GM23338 (cell line): Measurements from ENCODE around the gene PHKG1. TPM values are rescaled to one million over a fixed set of nuclear protein-coding genes. Genes with fewer than 3 reads are reported as not detected.

Source experiments
- ATAC-seq: fragments of 200-7000 bp; cut with Tn5 transposase; 3 replicates; pipeline ENCODE4 v1.9.1; 2020
- DNase-seq: peaks from one replicate; pipeline ENCODE4 v3.0.0-alpha.2; 2015; ENCODE audit warnings: low spot score
- H2AFZ ChIP-seq: fragments of 200-600 bp; sonication (generic); 2 replicates; pipeline ENCODE4 v1.8.0; 2016; ENCODE audit warnings: antibody characterized with exemption, mild to moderate bottlenecking, moderate library complexity
- H3F3A ChIP-seq: fragments of 200-600 bp; sonication (generic); replicated peaks from 2 replicates; pipeline ENCODE4 v1.8.0; 2017; ENCODE audit warnings: antibody characterized with exemption, mixed run types, low read depth
- H3K27ac ChIP-seq: fragments of 200-600 bp; sonication (generic); 2 replicates; pipeline ENCODE4 v1.6.1; 2016; ENCODE audit warnings: low read depth
- H3K27me3 ChIP-seq: fragments of 200-600 bp; sonication (generic); 2 replicates; pipeline ENCODE4 v1.8.0; 2016; ENCODE audit warnings: mild to moderate bottlenecking, mixed run types, moderate library complexity; ENCODE audit not compliant: insufficient read depth
- H3K36me3 ChIP-seq: fragments of 200-600 bp; sonication (generic); 2 replicates; pipeline ENCODE4 v1.8.0; 2016; ENCODE audit warnings: mild to moderate bottlenecking; ENCODE audit not compliant: insufficient read depth
- H3K4me1 ChIP-seq: fragments of 200-600 bp; sonication (generic); 2 replicates; pipeline ENCODE4 v1.8.0; 2016; ENCODE audit warnings: mild to moderate bottlenecking, moderate library complexity; ENCODE audit not compliant: insufficient read depth
- H3K4me2 ChIP-seq: fragments of 200-600 bp; sonication (generic); 2 replicates; pipeline ENCODE4 v1.7.1; 2017; ENCODE audit warnings: mixed run types
- H3K4me3 ChIP-seq: fragments of 200-600 bp; sonication (generic); 2 replicates; pipeline ENCODE4 v1.6.1; 2016; ENCODE audit warnings: mixed run types
- H3K79me2 ChIP-seq: fragments of 200-600 bp; sonication (generic); replicated peaks from 2 replicates; pipeline ENCODE4 v1.8.0; 2017; ENCODE audit warnings: mild to moderate bottlenecking; ENCODE audit not compliant: insufficient read depth
- H3K9me2 ChIP-seq: fragments of 200-600 bp; sonication (generic); 2 replicates; pipeline ENCODE4 v1.8.0; 2017; ENCODE audit not compliant: insufficient read depth
- H4K20me1 ChIP-seq: fragments of 200-600 bp; sonication (generic); replicated peaks from 2 replicates; pipeline ENCODE4 v1.8.0; 2017; ENCODE audit warnings: mild to moderate bottlenecking; ENCODE audit not compliant: insufficient read depth
- H3K27ac Mint-ChIP-seq: 2 replicates; pipeline ENCODE4 v1.8.0; 2020; ENCODE audit warnings: inconsistent platforms, mild to moderate bottlenecking, moderate library complexity, mixed read lengths
- H3K27me3 Mint-ChIP-seq: 3 replicates; pipeline ENCODE4 v1.8.0; 2022; ENCODE audit warnings: low read depth, mild to moderate bottlenecking, moderate library complexity, mixed read lengths, inconsistent platforms; ENCODE audit not compliant: insufficient read depth, poor library complexity
- H3K36me3 Mint-ChIP-seq: 3 replicates; pipeline ENCODE4 v1.8.0; 2021; ENCODE audit warnings: low read depth, mild to moderate bottlenecking, inconsistent platforms, moderate library complexity, mixed read lengths
- H3K4me1 Mint-ChIP-seq: 3 replicates; pipeline ENCODE4 v1.8.0; 2020; ENCODE audit warnings: mild to moderate bottlenecking, inconsistent platforms, mixed read lengths
- H3K4me3 Mint-ChIP-seq: 3 replicates; pipeline ENCODE4 v1.8.0; 2021; ENCODE audit warnings: moderate library complexity, mild to moderate bottlenecking, inconsistent platforms, mixed read lengths
- H3K9me3 Mint-ChIP-seq: 3 replicates; pipeline ENCODE4 v1.8.0; 2020; ENCODE audit warnings: moderate library complexity, mild to moderate bottlenecking, inconsistent platforms, mixed read lengths
- CREB1 ChIP-seq: fragments of 250-450 bp; sonication (Bioruptor Pico); IDR thresholded peaks from 2 replicates; pipeline ENCODE4 v1.5.0; 2020; ENCODE audit warnings: low read depth, mild to moderate bottlenecking, moderate library complexity
- EZH2 ChIP-seq: fragments of 200-600 bp; sonication (generic); IDR thresholded peaks from one replicate; pipeline ENCODE4 v1.8.0; 2017; ENCODE audit warnings: antibody characterized with exemption, mild to moderate bottlenecking, low read depth; ENCODE audit not compliant: unreplicated experiment
- EZH2phosphoT487 ChIP-seq: fragments of 200-600 bp; sonication (generic); IDR thresholded peaks from one replicate; pipeline ENCODE4 v1.8.1; 2018; ENCODE audit warnings: antibody characterized with exemption; ENCODE audit not compliant: unreplicated experiment
- JUNB ChIP-seq: IDR thresholded peaks from one replicate; pipeline ENCODE4 v1.6.1; 2016; ENCODE audit warnings: antibody characterized with exemption; ENCODE audit not compliant: unreplicated experiment
- NANOG ChIP-seq: IDR thresholded peaks from 2 replicates; pipeline ENCODE4 v1.6.1; 2016; ENCODE audit warnings: antibody characterized with exemption, borderline replicate concordance
- POLR2AphosphoS5 ChIP-seq: IDR thresholded peaks from 2 replicates; pipeline ENCODE4 v1.6.1; 2016; ENCODE audit warnings: antibody characterized with exemption, low read depth
- STAT1 ChIP-seq: IDR thresholded peaks from one replicate; pipeline ENCODE4 v1.6.1; 2016; ENCODE audit warnings: antibody characterized with exemption; ENCODE audit not compliant: unreplicated experiment
- ZNF114 ChIP-seq: fragments of 250-450 bp; sonication (Bioruptor Pico); IDR thresholded peaks from 2 replicates; pipeline ENCODE4 v1.5.0; 2020; ENCODE audit warnings: mild to moderate bottlenecking, moderate library complexity
- ZNF331 ChIP-seq: fragments of 250-450 bp; sonication (Bioruptor Pico); IDR thresholded peaks from 2 replicates; pipeline ENCODE4 v1.5.0; 2020; ENCODE audit warnings: low read depth, mild to moderate bottlenecking, moderate library complexity
- polyA plus RNA-seq: library from polyadenylated mRNA; unstranded; fragments of >200 nt; fragmentation: Nextera tagmentation; extraction: Ambion mirVana; gene quantifications from 2 replicates; pipeline ENCODE4 v1.2.1, GENCODE V29; 2016
- total RNA-seq: library from RNA; depleted of rRNA; stranded (reverse); fragments of >200 nt; shearing (Covaris generic); gene quantifications from 2 replicates; pipeline ENCODE4 v1.2.3, GENCODE V29; 2014
- TF ChIP-seq, protein P1 (sequence below): fragments of 250-450 bp; sonication (Bioruptor Pico); IDR thresholded peaks from 2 replicates; pipeline ENCODE4 v1.5.0; 2020; ENCODE audit warnings: mild to moderate bottlenecking, moderate library complexity
- TF ChIP-seq, protein P2 (sequence below): IDR thresholded peaks from one replicate; pipeline ENCODE4 v1.6.1; 2018; ENCODE audit warnings: antibody characterized with exemption; ENCODE audit not compliant: unreplicated experiment
- TF ChIP-seq, protein P3 (sequence below), 2 experiments: fragments of 200-600 bp in 1 of 2; sonication (generic) in 1 of 2; conservative IDR thresholded peaks; 2 replicates each; pipeline versions ENCODE4 v1.5.1 to v1.6.1; 2016 to 2017; ENCODE audit warnings: antibody characterized with exemption in 2 of 2, low read depth in 2 of 2, mild to moderate bottlenecking in 2 of 2, moderate library complexity in 1 of 2
- TF ChIP-seq, protein P4 (sequence below): IDR thresholded peaks from 2 replicates; pipeline ENCODE4 v1.6.1; 2016; ENCODE audit warnings: antibody characterized with exemption

PHKG1 gene
- total and polyA plus RNA-seq, 2 experiments from 2014 or later = not detected

DNA sequence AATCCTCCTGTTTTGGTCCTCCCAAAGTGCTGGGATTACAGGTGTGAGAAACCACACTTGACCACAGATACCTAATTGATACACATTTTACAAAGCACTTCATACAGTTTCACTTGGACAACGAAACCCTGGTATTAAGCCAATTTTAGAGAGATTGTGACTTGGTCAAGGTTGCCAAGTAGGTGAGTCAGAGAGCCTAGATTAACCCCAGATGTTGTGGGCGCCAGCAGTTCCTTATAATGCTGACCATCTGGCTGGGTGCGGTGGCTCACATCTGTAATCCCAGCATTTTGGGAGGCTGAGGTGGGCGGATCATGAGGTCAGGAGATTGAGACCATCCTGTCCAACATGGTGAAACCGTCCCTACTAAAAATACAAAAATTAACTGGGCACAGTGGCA lies 4.9 kb upstream of the PHKG1 start:
- no peaks in the 10 kb centered on the region for H3F3A ChIP-seq
- H3K4me2 ChIP-seq = no peak overlapping the region
- Mint-ChIP-seq H3K9me3 (peaks cover 88% of the 10 kb centered on the region), H3K27ac (no peak overlapping the region), H3K4me1 (no peaks in the 10 kb centered on the region), H3K4me3 (no peak overlapping the region), H3K36me3 (peaks cover 14% of the 10 kb centered on the region; the same call in 2 of the 3 replicates), H3K27me3 (peaks cover 2% of the 10 kb centered on the region)
- no peaks in the 10 kb centered on the region for H3K9me2 ChIP-seq
- no peak overlapping the region for H3K4me3 ChIP-seq
- H3K27me3 ChIP-seq = no peaks in the 10 kb centered on the region
- TF ChIP-seq, protein P1, sequence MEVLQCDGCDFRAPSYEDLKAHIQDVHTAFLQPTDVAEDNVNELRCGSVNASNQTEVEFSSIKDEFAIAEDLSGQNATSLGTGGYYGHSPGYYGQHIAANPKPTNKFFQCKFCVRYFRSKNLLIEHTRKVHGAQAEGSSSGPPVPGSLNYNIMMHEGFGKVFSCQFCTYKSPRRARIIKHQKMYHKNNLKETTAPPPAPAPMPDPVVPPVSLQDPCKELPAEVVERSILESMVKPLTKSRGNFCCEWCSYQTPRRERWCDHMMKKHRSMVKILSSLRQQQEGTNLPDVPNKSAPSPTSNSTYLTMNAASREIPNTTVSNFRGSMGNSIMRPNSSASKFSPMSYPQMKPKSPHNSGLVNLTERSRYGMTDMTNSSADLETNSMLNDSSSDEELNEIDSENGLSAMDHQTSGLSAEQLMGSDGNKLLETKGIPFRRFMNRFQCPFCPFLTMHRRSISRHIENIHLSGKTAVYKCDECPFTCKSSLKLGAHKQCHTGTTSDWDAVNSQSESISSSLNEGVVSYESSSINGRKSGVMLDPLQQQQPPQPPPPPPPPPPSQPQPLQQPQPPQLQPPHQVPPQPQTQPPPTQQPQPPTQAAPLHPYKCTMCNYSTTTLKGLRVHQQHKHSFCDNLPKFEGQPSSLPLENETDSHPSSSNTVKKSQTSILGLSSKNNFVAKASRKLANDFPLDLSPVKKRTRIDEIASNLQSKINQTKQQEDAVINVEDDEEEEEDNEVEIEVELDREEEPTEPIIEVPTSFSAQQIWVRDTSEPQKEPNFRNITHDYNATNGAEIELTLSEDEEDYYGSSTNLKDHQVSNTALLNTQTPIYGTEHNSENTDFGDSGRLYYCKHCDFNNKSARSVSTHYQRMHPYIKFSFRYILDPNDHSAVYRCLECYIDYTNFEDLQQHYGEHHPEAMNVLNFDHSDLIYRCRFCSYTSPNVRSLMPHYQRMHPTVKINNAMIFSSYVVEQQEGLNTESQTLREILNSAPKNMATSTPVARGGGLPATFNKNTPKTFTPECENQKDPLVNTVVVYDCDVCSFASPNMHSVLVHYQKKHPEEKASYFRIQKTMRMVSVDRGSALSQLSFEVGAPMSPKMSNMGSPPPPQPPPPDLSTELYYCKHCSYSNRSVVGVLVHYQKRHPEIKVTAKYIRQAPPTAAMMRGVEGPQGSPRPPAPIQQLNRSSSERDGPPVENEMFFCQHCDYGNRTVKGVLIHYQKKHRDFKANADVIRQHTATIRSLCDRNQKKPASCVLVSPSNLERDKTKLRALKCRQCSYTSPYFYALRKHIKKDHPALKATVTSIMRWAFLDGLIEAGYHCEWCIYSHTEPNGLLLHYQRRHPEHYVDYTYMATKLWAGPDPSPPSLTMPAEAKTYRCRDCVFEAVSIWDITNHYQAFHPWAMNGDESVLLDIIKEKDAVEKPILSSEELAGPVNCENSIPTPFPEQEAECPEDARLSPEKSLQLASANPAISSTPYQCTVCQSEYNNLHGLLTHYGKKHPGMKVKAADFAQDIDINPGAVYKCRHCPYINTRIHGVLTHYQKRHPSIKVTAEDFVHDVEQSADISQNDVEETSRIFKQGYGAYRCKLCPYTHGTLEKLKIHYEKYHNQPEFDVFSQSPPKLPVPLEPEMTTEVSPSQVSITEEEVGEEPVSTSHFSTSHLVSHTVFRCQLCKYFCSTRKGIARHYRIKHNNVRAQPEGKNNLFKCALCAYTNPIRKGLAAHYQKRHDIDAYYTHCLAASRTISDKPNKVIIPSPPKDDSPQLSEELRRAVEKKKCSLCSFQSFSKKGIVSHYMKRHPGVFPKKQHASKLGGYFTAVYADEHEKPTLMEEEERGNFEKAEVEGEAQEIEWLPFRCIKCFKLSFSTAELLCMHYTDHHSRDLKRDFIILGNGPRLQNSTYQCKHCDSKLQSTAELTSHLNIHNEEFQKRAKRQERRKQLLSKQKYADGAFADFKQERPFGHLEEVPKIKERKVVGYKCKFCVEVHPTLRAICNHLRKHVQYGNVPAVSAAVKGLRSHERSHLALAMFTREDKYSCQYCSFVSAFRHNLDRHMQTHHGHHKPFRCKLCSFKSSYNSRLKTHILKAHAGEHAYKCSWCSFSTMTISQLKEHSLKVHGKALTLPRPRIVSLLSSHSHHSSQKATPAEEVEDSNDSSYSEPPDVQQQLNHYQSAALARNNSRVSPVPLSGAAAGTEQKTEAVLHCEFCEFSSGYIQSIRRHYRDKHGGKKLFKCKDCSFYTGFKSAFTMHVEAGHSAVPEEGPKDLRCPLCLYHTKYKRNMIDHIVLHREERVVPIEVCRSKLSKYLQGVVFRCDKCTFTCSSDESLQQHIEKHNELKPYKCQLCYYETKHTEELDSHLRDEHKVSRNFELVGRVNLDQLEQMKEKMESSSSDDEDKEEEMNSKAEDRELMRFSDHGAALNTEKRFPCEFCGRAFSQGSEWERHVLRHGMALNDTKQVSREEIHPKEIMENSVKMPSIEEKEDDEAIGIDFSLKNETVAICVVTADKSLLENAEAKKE (CRISPR knock-in tag) = no peak
- TF ChIP-seq JUNB = no peak
- no peak for TF ChIP-seq ZNF114
- TF ChIP-seq ZNF331 (CRISPR knock-in tag) = no peak
- no peak for TF ChIP-seq EZH2phosphoT487
- no peak for TF ChIP-seq POLR2AphosphoS5
- TF ChIP-seq STAT1 = no peak
- TF ChIP-seq NANOG = no peak
- TF ChIP-seq, protein P2, sequence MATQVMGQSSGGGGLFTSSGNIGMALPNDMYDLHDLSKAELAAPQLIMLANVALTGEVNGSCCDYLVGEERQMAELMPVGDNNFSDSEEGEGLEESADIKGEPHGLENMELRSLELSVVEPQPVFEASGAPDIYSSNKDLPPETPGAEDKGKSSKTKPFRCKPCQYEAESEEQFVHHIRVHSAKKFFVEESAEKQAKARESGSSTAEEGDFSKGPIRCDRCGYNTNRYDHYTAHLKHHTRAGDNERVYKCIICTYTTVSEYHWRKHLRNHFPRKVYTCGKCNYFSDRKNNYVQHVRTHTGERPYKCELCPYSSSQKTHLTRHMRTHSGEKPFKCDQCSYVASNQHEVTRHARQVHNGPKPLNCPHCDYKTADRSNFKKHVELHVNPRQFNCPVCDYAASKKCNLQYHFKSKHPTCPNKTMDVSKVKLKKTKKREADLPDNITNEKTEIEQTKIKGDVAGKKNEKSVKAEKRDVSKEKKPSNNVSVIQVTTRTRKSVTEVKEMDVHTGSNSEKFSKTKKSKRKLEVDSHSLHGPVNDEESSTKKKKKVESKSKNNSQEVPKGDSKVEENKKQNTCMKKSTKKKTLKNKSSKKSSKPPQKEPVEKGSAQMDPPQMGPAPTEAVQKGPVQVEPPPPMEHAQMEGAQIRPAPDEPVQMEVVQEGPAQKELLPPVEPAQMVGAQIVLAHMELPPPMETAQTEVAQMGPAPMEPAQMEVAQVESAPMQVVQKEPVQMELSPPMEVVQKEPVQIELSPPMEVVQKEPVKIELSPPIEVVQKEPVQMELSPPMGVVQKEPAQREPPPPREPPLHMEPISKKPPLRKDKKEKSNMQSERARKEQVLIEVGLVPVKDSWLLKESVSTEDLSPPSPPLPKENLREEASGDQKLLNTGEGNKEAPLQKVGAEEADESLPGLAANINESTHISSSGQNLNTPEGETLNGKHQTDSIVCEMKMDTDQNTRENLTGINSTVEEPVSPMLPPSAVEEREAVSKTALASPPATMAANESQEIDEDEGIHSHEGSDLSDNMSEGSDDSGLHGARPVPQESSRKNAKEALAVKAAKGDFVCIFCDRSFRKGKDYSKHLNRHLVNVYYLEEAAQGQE = no peak
- TF ChIP-seq CREB1 (CRISPR knock-in tag) = no peak
- TF ChIP-seq, protein P3, sequence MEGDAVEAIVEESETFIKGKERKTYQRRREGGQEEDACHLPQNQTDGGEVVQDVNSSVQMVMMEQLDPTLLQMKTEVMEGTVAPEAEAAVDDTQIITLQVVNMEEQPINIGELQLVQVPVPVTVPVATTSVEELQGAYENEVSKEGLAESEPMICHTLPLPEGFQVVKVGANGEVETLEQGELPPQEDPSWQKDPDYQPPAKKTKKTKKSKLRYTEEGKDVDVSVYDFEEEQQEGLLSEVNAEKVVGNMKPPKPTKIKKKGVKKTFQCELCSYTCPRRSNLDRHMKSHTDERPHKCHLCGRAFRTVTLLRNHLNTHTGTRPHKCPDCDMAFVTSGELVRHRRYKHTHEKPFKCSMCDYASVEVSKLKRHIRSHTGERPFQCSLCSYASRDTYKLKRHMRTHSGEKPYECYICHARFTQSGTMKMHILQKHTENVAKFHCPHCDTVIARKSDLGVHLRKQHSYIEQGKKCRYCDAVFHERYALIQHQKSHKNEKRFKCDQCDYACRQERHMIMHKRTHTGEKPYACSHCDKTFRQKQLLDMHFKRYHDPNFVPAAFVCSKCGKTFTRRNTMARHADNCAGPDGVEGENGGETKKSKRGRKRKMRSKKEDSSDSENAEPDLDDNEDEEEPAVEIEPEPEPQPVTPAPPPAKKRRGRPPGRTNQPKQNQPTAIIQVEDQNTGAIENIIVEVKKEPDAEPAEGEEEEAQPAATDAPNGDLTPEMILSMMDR (conservative IDR thresholded peaks at IDR 0.05; ENCODE audit: low read depth in 2 of 2) = no peak
- no peak for TF ChIP-seq EZH2
- TF ChIP-seq, protein P4, sequence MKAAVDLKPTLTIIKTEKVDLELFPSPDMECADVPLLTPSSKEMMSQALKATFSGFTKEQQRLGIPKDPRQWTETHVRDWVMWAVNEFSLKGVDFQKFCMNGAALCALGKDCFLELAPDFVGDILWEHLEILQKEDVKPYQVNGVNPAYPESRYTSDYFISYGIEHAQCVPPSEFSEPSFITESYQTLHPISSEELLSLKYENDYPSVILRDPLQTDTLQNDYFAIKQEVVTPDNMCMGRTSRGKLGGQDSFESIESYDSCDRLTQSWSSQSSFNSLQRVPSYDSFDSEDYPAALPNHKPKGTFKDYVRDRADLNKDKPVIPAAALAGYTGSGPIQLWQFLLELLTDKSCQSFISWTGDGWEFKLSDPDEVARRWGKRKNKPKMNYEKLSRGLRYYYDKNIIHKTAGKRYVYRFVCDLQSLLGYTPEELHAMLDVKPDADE = no peak
- no peak overlapping the region for H2AFZ ChIP-seq
- H3K36me3 ChIP-seq = no peaks in the 10 kb centered on the region
- H3K79me2 ChIP-seq = no peaks in the 10 kb centered on the region
- DNase-seq (no peak), ATAC-seq (no peak)
- H4K20me1 ChIP-seq = no peaks in the 10 kb centered on the region
- H3K4me1 ChIP-seq = no peaks in the 10 kb centered on the region
- H3K27ac ChIP-seq = no peak overlapping the region
